OCI-LY3 (cell line): ENCODE data around the gene AMDHD1.
"Not testable (repeated sequence)": the region's sequence is repeated elsewhere in the genome, so short reads cannot be mapped to it uniquely, and the experiment has no call there.

ENCODE experiments used
- EZH2phosphoT487 ChIP-seq: fragments of 200-600 bp; shearing (Covaris generic); IDR thresholded peaks from 2 replicates; pipeline ENCODE4 v1.6.1; 2018; ENCODE audit warnings: antibody characterized with exemption, mixed run types, low read depth
- TF ChIP-seq, protein P1 (sequence below): fragments of 200-600, 300-600 bp; sonication (generic); IDR thresholded peaks from 2 replicates; pipeline ENCODE4 v1.5.1; 2014; ENCODE audit warnings: antibody characterized with exemption, low read length, low read depth

DNA sequence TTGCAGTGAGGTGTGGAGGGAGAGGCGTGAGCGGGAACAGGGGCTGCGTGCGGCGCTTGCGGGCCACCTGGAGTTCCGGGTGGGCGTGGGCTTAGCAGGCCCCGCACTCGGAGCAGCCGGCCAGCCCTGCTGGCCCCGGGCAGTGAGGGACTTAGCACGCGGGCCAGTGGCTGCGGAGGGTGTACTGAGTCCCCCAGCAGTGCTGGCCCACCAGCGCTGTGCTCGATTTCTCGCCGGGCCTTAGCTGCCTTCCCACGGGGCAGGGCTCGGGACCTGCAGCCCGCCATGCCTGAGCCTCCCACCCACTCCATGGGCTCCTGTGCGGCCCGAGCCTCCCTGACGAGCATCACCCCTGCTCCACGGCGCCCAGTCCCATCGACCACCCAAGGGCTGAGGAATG lies 26.0 kb downstream of the AMDHD1 start:
- TF ChIP-seq, protein P1, sequence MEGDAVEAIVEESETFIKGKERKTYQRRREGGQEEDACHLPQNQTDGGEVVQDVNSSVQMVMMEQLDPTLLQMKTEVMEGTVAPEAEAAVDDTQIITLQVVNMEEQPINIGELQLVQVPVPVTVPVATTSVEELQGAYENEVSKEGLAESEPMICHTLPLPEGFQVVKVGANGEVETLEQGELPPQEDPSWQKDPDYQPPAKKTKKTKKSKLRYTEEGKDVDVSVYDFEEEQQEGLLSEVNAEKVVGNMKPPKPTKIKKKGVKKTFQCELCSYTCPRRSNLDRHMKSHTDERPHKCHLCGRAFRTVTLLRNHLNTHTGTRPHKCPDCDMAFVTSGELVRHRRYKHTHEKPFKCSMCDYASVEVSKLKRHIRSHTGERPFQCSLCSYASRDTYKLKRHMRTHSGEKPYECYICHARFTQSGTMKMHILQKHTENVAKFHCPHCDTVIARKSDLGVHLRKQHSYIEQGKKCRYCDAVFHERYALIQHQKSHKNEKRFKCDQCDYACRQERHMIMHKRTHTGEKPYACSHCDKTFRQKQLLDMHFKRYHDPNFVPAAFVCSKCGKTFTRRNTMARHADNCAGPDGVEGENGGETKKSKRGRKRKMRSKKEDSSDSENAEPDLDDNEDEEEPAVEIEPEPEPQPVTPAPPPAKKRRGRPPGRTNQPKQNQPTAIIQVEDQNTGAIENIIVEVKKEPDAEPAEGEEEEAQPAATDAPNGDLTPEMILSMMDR, result not testable (repeated sequence)
- TF ChIP-seq EZH2phosphoT487, result not testable (repeated sequence)
